Suprapubic skin (tissue), 4 donors: ENCODE data around the gene FA2H. TPM values are rescaled to one million over a fixed set of nuclear protein-coding genes. Genes with fewer than 3 reads are reported as not detected.
"Not testable (repeated sequence)": the region's sequence is repeated elsewhere in the genome, so short reads cannot be mapped to it uniquely, and the experiment has no call there.

Experiments used
- DNase-seq, 2 donors: peaks; one replicate each; pipeline ENCODE4 v3.0.0-alpha.2; 2019; ENCODE audit warnings: low spot score in 2 of 2
- H3K27ac ChIP-seq: fragments of 200-600 bp; sonication (generic); one replicate; pipeline ENCODE4 v1.5.1; 2019
- H3K27me3 ChIP-seq: fragments of 200-600 bp; sonication (generic); one replicate; pipeline ENCODE4 v1.5.1; 2019
- H3K36me3 ChIP-seq: fragments of 200-600 bp; sonication (generic); one replicate; pipeline ENCODE4 v1.5.1; 2019
- H3K4me1 ChIP-seq: fragments of 200-600 bp; sonication (generic); one replicate; pipeline ENCODE4 v1.5.1; 2019
- H3K4me3 ChIP-seq: fragments of 200-600 bp; sonication (generic); one replicate; pipeline ENCODE4 v1.5.1; 2019; ENCODE audit warnings: mild to moderate bottlenecking
- H3K9me3 ChIP-seq: fragments of 200-600 bp; sonication (generic); one replicate; pipeline ENCODE4 v1.5.1; 2019
- CTCF ChIP-seq, 2 donors: fragments of 200-600 bp in 1 of 2; fragments of 450-650 bp in 1 of 2; sonication (generic) in 1 of 2; IDR thresholded peaks; one replicate each; pipeline ENCODE4 v1.5.1; 2016 to 2019; ENCODE audit warnings: antibody characterized with exemption in 2 of 2, mild to moderate bottlenecking in 1 of 2, moderate library complexity in 1 of 2
- EP300 ChIP-seq: sonication (generic); formaldehyde crosslinking; IDR thresholded peaks from one replicate; pipeline ENCODE4 v1.6.1; 2017; ENCODE audit warnings: antibody characterized with exemption
- POLR2A ChIP-seq, 2 donors: fragments of 450-650 bp; IDR thresholded peaks; one replicate each; pipeline ENCODE4 v1.6.1; 2017; ENCODE audit warnings: antibody characterized with exemption in 2 of 2, mild to moderate bottlenecking in 2 of 2, moderate library complexity in 2 of 2
- POLR2AphosphoS5 ChIP-seq, 3 donors: sonication (generic); formaldehyde crosslinking; IDR thresholded peaks; one replicate each; pipeline ENCODE4 v1.6.1; 2017; ENCODE audit warnings: antibody characterized with exemption in 3 of 3
- WGBS: methylation state at CpG from one replicate; pipeline ENCODE4 v1.1.5; 2018; 5-methylcytosine and 5-hydroxymethylcytosine counted together
- total RNA-seq, 4 donors: library from RNA; depleted of rRNA; stranded (reverse); fragments of >200 nt; gene quantifications; one replicate each; pipeline ENCODE4 v1.1.0, GENCODE V29; 2016

The FA2H gene
- total RNA-seq, 4 donors from 2014 or later: 6.8 to 11.3 (median 8.8) TPM

- WGBS: 84% methylated on average over 2 of the region's 2 CpGs
- H3K27me3 ChIP-seq: peaks cover 5% of the 10 kb centered on the region
- TF ChIP-seq POLR2A (IDR thresholded peaks at IDR 0.05) (no peak), CTCF (IDR thresholded peaks at IDR 0.05) (no peak), POLR2AphosphoS5 (IDR thresholded peaks at IDR 0.05) (no peak), EP300 (no peak)
- no peak overlapping the region for H3K27ac ChIP-seq
- H3K4me1 ChIP-seq: no peaks in the 10 kb centered on the region
- no peak for DNase-seq
- no peaks in the 10 kb centered on the region for H3K36me3 ChIP-seq
- H3K9me3 ChIP-seq: no peaks in the 10 kb centered on the region
- H3K4me3 ChIP-seq: no peak overlapping the region
These were observed 19.0 kb upstream of the FA2H start for GRCh38 chr16:74793571-74793970.

GRCh38 chr16:74792225-74792624 lies 17.6 kb upstream of the FA2H start:
- H3K4me1 ChIP-seq: no peaks in the 10 kb centered on the region
- H3K27ac ChIP-seq: no peak overlapping the region
- no peak overlapping the region for H3K4me3 ChIP-seq
- DNase-seq: no peak
- H3K36me3 ChIP-seq: no peaks in the 10 kb centered on the region
- H3K27me3 ChIP-seq: peaks cover 4% of the 10 kb centered on the region
- H3K9me3 ChIP-seq: no peaks in the 10 kb centered on the region
- no peak for TF ChIP-seq POLR2AphosphoS5 (IDR thresholded peaks at IDR 0.05)
- no peak for TF ChIP-seq EP300
- TF ChIP-seq CTCF (IDR thresholded peaks at IDR 0.05): no peak
- no peak for TF ChIP-seq POLR2A (IDR thresholded peaks at IDR 0.05)
- WGBS: 88% methylated on average over 1 of the region's 1 CpG

- not testable (repeated sequence) for DNase-seq, H3K27me3 ChIP-seq, H3K27ac ChIP-seq, H3K9me3 ChIP-seq, H3K4me3 ChIP-seq, H3K4me1 ChIP-seq, H3K36me3 ChIP-seq
- WGBS: 92% methylated on average over 2 of the region's 2 CpGs
These were observed 17.1 kb upstream of the FA2H start for GRCh38 chr16:74791749-74792148.

GRCh38 chr16:74788108-74788507 lies 13.5 kb upstream of the FA2H start:
- no peak for TF ChIP-seq POLR2A (IDR thresholded peaks at IDR 0.05)
- no peak for TF ChIP-seq POLR2AphosphoS5 (IDR thresholded peaks at IDR 0.05)
- no peak for TF ChIP-seq CTCF (IDR thresholded peaks at IDR 0.05)
- no peak for TF ChIP-seq EP300
- H3K27me3 ChIP-seq: no peaks in the 10 kb centered on the region
- no peak overlapping the region for H3K27ac ChIP-seq
- no peak for DNase-seq
- 74% methylated on average over 7 of the region's 7 CpGs for WGBS
- no peaks in the 10 kb centered on the region for H3K36me3 ChIP-seq
- H3K4me1 ChIP-seq: no peaks in the 10 kb centered on the region
- no peaks in the 10 kb centered on the region for H3K9me3 ChIP-seq
- H3K4me3 ChIP-seq: no peak overlapping the region

- no peak overlapping the region for H3K27ac ChIP-seq
- H3K4me3 ChIP-seq: no peak overlapping the region
- no peaks in the 10 kb centered on the region for H3K4me1 ChIP-seq
- H3K27me3 ChIP-seq: no peaks in the 10 kb centered on the region
- H3K9me3 ChIP-seq: no peaks in the 10 kb centered on the region
- no peak for DNase-seq
- TF ChIP-seq POLR2A (IDR thresholded peaks at IDR 0.05) (no peak), EP300 (no peak), CTCF (IDR thresholded peaks at IDR 0.05) (no peak)
- no peaks in the 10 kb centered on the region for H3K36me3 ChIP-seq
- WGBS: 82% methylated on average over 4 of the region's 4 CpGs
These were observed 10.4 kb upstream of the FA2H start for GRCh38 chr16:74785031-74785430.

- WGBS: 72% methylated on average over 8 of the region's 8 CpGs
- no peaks in the 10 kb centered on the region for H3K9me3 ChIP-seq
- TF ChIP-seq CTCF (IDR thresholded peaks at IDR 0.05) (no peak), EP300 (no peak), POLR2AphosphoS5 (IDR thresholded peaks at IDR 0.05) (no peak), POLR2A (IDR thresholded peaks at IDR 0.05) (no peak)
- H3K4me3 ChIP-seq: no peak overlapping the region
- DNase-seq: no peak
- H3K36me3 ChIP-seq: no peaks in the 10 kb centered on the region
- H3K27me3 ChIP-seq: peaks cover 20% of the 10 kb centered on the region
- H3K27ac ChIP-seq: no peak overlapping the region
- peaks cover 16% of the 10 kb centered on the region for H3K4me1 ChIP-seq
These were observed 4.0 kb upstream of the FA2H start for GRCh38 chr16:74778646-74779045.
